ENCODE results near the gene STPG1. TPM values are rescaled to one million over a fixed set of nuclear protein-coding genes. Genes with fewer than 3 reads are reported as not detected.

STPG1 gene
- total and polyA plus RNA-seq, 9 of the 15 experiments (the other 6 are each of a cell fraction or from before 2014, with no cell fraction given), result 5.0 to 11.9 (median 8.3) TPM

DNA sequence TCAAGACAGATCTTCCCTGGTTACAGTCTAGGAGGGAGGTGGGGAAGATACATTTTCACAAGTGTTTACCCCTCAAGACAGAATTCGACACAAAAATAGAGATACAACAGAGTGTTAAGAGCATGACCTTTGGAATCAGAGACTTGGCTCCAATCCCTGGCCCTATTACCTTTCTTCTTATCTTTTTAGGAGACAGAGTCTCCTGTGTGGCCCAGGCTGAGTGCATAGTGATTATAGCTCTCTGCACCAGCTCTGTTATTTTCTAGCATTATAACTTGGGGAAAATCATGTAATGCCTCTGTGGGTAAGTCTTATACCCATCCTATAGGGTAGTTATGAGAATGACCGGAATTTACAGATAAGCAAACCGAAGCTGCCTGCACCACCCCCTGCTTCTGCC, 11.9 kb upstream of the STPG1 start:
- no peak overlapping the region for H3K4me3 ChIP-seq
- H3K9me1 ChIP-seq (ENCODE audit: control insufficient read depth, insufficient read depth, low read length), result no peaks in the 10 kb centered on the region
- H3K27ac ChIP-seq (ENCODE audit: extremely low read depth, low read depth, low read length), result no peak overlapping the region
- in situ Hi-C loops (cut with MboI), result no loop called here
- TF ChIP-seq, protein P1, sequence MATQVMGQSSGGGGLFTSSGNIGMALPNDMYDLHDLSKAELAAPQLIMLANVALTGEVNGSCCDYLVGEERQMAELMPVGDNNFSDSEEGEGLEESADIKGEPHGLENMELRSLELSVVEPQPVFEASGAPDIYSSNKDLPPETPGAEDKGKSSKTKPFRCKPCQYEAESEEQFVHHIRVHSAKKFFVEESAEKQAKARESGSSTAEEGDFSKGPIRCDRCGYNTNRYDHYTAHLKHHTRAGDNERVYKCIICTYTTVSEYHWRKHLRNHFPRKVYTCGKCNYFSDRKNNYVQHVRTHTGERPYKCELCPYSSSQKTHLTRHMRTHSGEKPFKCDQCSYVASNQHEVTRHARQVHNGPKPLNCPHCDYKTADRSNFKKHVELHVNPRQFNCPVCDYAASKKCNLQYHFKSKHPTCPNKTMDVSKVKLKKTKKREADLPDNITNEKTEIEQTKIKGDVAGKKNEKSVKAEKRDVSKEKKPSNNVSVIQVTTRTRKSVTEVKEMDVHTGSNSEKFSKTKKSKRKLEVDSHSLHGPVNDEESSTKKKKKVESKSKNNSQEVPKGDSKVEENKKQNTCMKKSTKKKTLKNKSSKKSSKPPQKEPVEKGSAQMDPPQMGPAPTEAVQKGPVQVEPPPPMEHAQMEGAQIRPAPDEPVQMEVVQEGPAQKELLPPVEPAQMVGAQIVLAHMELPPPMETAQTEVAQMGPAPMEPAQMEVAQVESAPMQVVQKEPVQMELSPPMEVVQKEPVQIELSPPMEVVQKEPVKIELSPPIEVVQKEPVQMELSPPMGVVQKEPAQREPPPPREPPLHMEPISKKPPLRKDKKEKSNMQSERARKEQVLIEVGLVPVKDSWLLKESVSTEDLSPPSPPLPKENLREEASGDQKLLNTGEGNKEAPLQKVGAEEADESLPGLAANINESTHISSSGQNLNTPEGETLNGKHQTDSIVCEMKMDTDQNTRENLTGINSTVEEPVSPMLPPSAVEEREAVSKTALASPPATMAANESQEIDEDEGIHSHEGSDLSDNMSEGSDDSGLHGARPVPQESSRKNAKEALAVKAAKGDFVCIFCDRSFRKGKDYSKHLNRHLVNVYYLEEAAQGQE (IDR thresholded peaks at IDR 0.05; ENCODE audit: borderline replicate concordance), result no peak
- TF ChIP-seq, protein P1 (CRISPR knock-in tag; IDR thresholded peaks at IDR 0.05; ENCODE audit: low read depth), result no peak
- no peak for TF ChIP-seq MCM5 (IDR thresholded peaks at IDR 0.05; ENCODE audit: low read depth)
- H3K4me1 ChIP-seq (replicated peaks in 1 of 2; ENCODE audit: control insufficient read depth in 2 of 2, insufficient read depth in 2 of 2, low read length in 2 of 2), result peaks cover 3 to 4% of the 10 kb centered on the region in 2 experiments; a peak in 2 of 5 replicates
- no peak overlapping the region for H3K9ac ChIP-seq (ENCODE audit: insufficient read depth in 1 of 2, low read depth in 2 of 2, low read length in 2 of 2)
- no peaks in the 10 kb centered on the region for H3K27me3 ChIP-seq (ENCODE audit: control insufficient read depth in 2 of 2, insufficient read depth in 2 of 2, low read length in 2 of 2)
- no peaks in the 10 kb centered on the region for H3K79me2 ChIP-seq (ENCODE audit: control insufficient read depth, insufficient read depth, low read length)
- 52% methylated on average over 3 of the region's 3 CpGs for WGBS (ENCODE audit: insufficient coverage, low coverage, missing lambda C conversion rate)
- no peak overlapping the region for H2AFZ ChIP-seq (ENCODE audit: low read depth, low read length)
- POLR2A ChIA-PET, result interaction anchor here (0.6 to 2.8 kb wide), 6 partner anchors 8 to 37 kb away, joined by 3 to 21 read pairs (median 4); partner anchors contain the start of genes NIPAL3 and STPG1
- H3K9me3 ChIP-seq (replicated peaks; ENCODE audit: control insufficient read depth, insufficient read depth, low read depth, low read length), result no peaks in the 10 kb centered on the region
- no TSS peak for BruUV-seq (replicated peaks)
- H3K36me3 ChIP-seq (ENCODE audit: control insufficient read depth, insufficient read depth, low read length), result peaks cover 32% of the 10 kb centered on the region
- CTCF ChIA-PET (ENCODE audit: low intra/inter-chr PET ratio), result no interaction called here
- DNase-seq (ENCODE audit: extremely low read depth in 1 of 4, low spot score in 3 of 4), result no peak
- FAIRE-seq, result no peak
- H4K20me1 ChIP-seq (replicated peaks; ENCODE audit: control insufficient read depth, insufficient read depth, low read length), result 0 out of 2 replicates have a peak, but pooled peaks cover 5% of the 10 kb centered on the region
- ATAC-seq, result no peak
- H3K4me2 ChIP-seq (ENCODE audit: insufficient read depth, low read length), result no peak overlapping the region
- intact Hi-C loops (cut with micrococcal nuclease), result no loop called here
